Thyroid gland (tissue), 4 donors: Measurements from ENCODE around the gene ZNF264. TPM values are rescaled to one million over a fixed set of nuclear protein-coding genes. Genes with fewer than 3 reads are reported as not detected.

Source experiments
- DNase-seq, 2 donors: peaks; one replicate each; pipeline ENCODE4 v3.0.0-alpha.2; 2019
- H3K27ac ChIP-seq, 3 donors: fragments of 200-600 bp; sonication (generic); 1 replicate in 2 of 3; 2 replicates in 1 of 3; pipeline ENCODE4 v1.5.1; 2016 to 2019; ENCODE audit warnings: mild to moderate bottlenecking in 1 of 3, moderate library complexity in 1 of 3
- H3K27me3 ChIP-seq: fragments of 200-600 bp; sonication (generic); one replicate; pipeline ENCODE4 v1.5.1; 2019
- H3K36me3 ChIP-seq, 2 donors: fragments of 200-600 bp; sonication (generic); one replicate each; pipeline ENCODE4 v1.5.1; 2016 to 2019
- H3K4me1 ChIP-seq, 2 donors: fragments of 200-600 bp; sonication (generic); one replicate each; pipeline ENCODE4 v1.5.1; 2017 to 2019
- H3K4me3 ChIP-seq, 3 donors: fragments of 200-600 bp; sonication (generic); replicated peaks in 1 of 3; 1 replicate in 2 of 3; 2 replicates in 1 of 3; pipeline ENCODE4 v1.5.1; 2016; ENCODE audit warnings: mild to moderate bottlenecking in 1 of 3
- H3K9me3 ChIP-seq: fragments of 200-600 bp; sonication (generic); one replicate; pipeline ENCODE4 v1.5.1; 2017
- CTCF ChIP-seq, 6 experiments: fragments of 200-600 bp in 3 of 6; fragments of 450-650 bp in 3 of 6; sonication (generic) in 3 of 6; IDR thresholded peaks; one replicate each; pipeline ENCODE4 v1.5.1; 2016 to 2019; ENCODE audit warnings: antibody characterized with exemption in 6 of 6, mild to moderate bottlenecking in 2 of 6, inconsistent platforms in 1 of 6, moderate library complexity in 1 of 6
- POLR2A ChIP-seq, 2 donors: fragments of 450-650 bp; IDR thresholded peaks; one replicate each; pipeline ENCODE4 v1.6.1; 2017; ENCODE audit warnings: antibody characterized with exemption in 2 of 2, mild to moderate bottlenecking in 2 of 2, moderate library complexity in 1 of 2
- WGBS, 2 donors: methylation state at CpG; one replicate each; pipeline ENCODE4 v1.1.5; 2017; 5-methylcytosine and 5-hydroxymethylcytosine counted together
- intact Hi-C: fragments of 100-400 bp; cut with DNase I; formaldehyde crosslinking; loops from one replicate; pipeline ENCODE4 v1.15.1; 2023
- total RNA-seq, 4 donors: library from RNA; depleted of rRNA; stranded (reverse); fragments of >200 nt; gene quantifications; one replicate each; pipeline ENCODE4 v1.2.3, GENCODE V29; 2016

ZNF264 gene
- 10 to 100 TPM; 28.2 to 90.3 (median 44.4) TPM for total RNA-seq

GRCh38 chr19:57191141-57192076 lies at the start of gene ZNF264:
Gene ZNF264, plus strand, starts transcription at chr19:57191500. Its CDS starts 414 bp downstream, at chr19:57191914.
- WGBS, 2 donors = 0 to 1% methylated on average over 31 to 36 of the region's 81 CpGs
- Histone ChIP-seq H3K4me1 (peaks cover 16 to 18% of the 10 kb centered on the region in 2 donors), H3K27me3 (no peaks in the 10 kb centered on the region), H3K36me3 (peaks cover 26 to 31% of the 10 kb centered on the region in 2 donors), H3K9me3 (no peaks in the 10 kb centered on the region), H3K4me3 (peak within 1 kb of the TSS; percentile 90 to 95 (median 93)), H3K27ac (peak within 1 kb of the TSS; percentile 81 to 90 (median 90))
- DNase-seq = peak; percentile 88 to 90
- intact Hi-C loops = no loop called here
- peak in 1 of 2 donors; percentile 61 for TF ChIP-seq POLR2A (IDR thresholded peaks at IDR 0.05)
- no peak for TF ChIP-seq CTCF (IDR thresholded peaks at IDR 0.05)

GRCh38 chr19:57141699-57142098 lies 49.6 kb upstream of the ZNF264 start:
- Histone ChIP-seq H3K27me3 (no peaks in the 10 kb centered on the region), H3K36me3 (no peaks in the 10 kb centered on the region), H3K27ac (no peak overlapping the region), H3K4me1 (no peaks in the 10 kb centered on the region), H3K4me3 (no peak overlapping the region), H3K9me3 (no peaks in the 10 kb centered on the region)
- TF ChIP-seq POLR2A (IDR thresholded peaks at IDR 0.05) = no peak
- DNase-seq = no peak
- intact Hi-C loops = no loop called here
- WGBS, 2 donors = 87 to 93% methylated on average over 4 of the region's 4 CpGs

- no peak for DNase-seq
- intact Hi-C loops = no loop called here
- H3K27me3 ChIP-seq = no peaks in the 10 kb centered on the region
- H3K4me1 ChIP-seq = no peaks in the 10 kb centered on the region
- TF ChIP-seq POLR2A (IDR thresholded peaks at IDR 0.05) = no peak
- TF ChIP-seq CTCF (IDR thresholded peaks at IDR 0.05) = no peak
- no peaks in the 10 kb centered on the region for H3K9me3 ChIP-seq
- WGBS, 2 donors = 80 to 85% methylated on average over 5 of the region's 5 CpGs
- no peaks in the 10 kb centered on the region for H3K36me3 ChIP-seq
- H3K27ac ChIP-seq = no peak overlapping the region
- H3K4me3 ChIP-seq = no peak overlapping the region
Measured at GRCh38 chr19:57152921-57153320, 38.4 kb upstream of the ZNF264 start.

GRCh38 chr19:57161985-57162539 lies 29.2 kb upstream of the ZNF264 start:
- H3K9me3 ChIP-seq = no peaks in the 10 kb centered on the region
- H3K4me1 ChIP-seq = no peaks in the 10 kb centered on the region
- H3K4me3 ChIP-seq = no peak overlapping the region
- intact Hi-C loops = no loop called here
- TF ChIP-seq POLR2A (IDR thresholded peaks at IDR 0.05) = no peak
- TF ChIP-seq CTCF (IDR thresholded peaks at IDR 0.05) = no peak
- no peaks in the 10 kb centered on the region for H3K36me3 ChIP-seq
- 73 to 75% methylated on average over 5 of the region's 5 CpGs for WGBS, 2 donors
- H3K27ac ChIP-seq = no peak overlapping the region
- no peak for DNase-seq
- no peaks in the 10 kb centered on the region for H3K27me3 ChIP-seq

GRCh38 chr19:57165846-57166245 lies 25.5 kb upstream of the ZNF264 start:
- Histone ChIP-seq H3K4me1 (no peaks in the 10 kb centered on the region), H3K27ac (no peak overlapping the region), H3K4me3 (no peak overlapping the region), H3K9me3 (no peaks in the 10 kb centered on the region), H3K27me3 (no peaks in the 10 kb centered on the region), H3K36me3 (no peaks in the 10 kb centered on the region)
- DNase-seq = no peak
- 76 to 81% methylated on average over 7 of the region's 7 CpGs for WGBS, 2 donors
- no peak for TF ChIP-seq CTCF (IDR thresholded peaks at IDR 0.05)
- TF ChIP-seq POLR2A (IDR thresholded peaks at IDR 0.05) = no peak
- intact Hi-C loops = no loop called here
